Measurements from ENCODE around the gene ZNF618. TPM values are rescaled to one million over a fixed set of nuclear protein-coding genes. Genes with fewer than 3 reads are reported as not detected.

ZNF618 gene
- total RNA-seq, 1 donor from 2014 or later, result 51.5 TPM

- no peaks in the 10 kb centered on the region for H3K9me3 Mint-ChIP-seq
- TF ChIP-seq CTCF (conservative IDR thresholded peaks at IDR 0.05), result no peak
- no peaks in the 10 kb centered on the region for H3K27me3 Mint-ChIP-seq
- no peak for DNase-seq (ENCODE audit: extremely low spot score, unreplicated experiment)
- no peaks in the 10 kb centered on the region for H3K4me1 Mint-ChIP-seq (ENCODE audit: unreplicated experiment)
- peaks cover 12% of the 10 kb centered on the region for H3K36me3 Mint-ChIP-seq
- no peak overlapping the region for H3K4me3 Mint-ChIP-seq
- no peak overlapping the region for H3K27ac Mint-ChIP-seq
Measured at GRCh38 chr9:113979343-113980127, 103.4 kb downstream of the ZNF618 start.

GRCh38 chr9:113984639-113985380 is 108.7 kb downstream of the ZNF618 start:
- Mint-ChIP-seq H3K27ac (no peak overlapping the region), H3K4me1 (ENCODE audit: unreplicated experiment) (no peaks in the 10 kb centered on the region), H3K36me3 (peaks cover 10% of the 10 kb centered on the region), H3K4me3 (no peak overlapping the region), H3K27me3 (no peaks in the 10 kb centered on the region), H3K9me3 (no peaks in the 10 kb centered on the region)
- DNase-seq (ENCODE audit: extremely low spot score, unreplicated experiment), result no peak
- no peak for TF ChIP-seq CTCF (conservative IDR thresholded peaks at IDR 0.05)

GRCh38 chr9:113985968-113986585 is 110.0 kb downstream of the ZNF618 start:
- H3K27ac Mint-ChIP-seq, result no peak overlapping the region
- H3K4me1 Mint-ChIP-seq (ENCODE audit: unreplicated experiment), result no peaks in the 10 kb centered on the region
- peaks cover 18% of the 10 kb centered on the region for H3K36me3 Mint-ChIP-seq
- DNase-seq (ENCODE audit: extremely low spot score, unreplicated experiment), result no peak
- no peaks in the 10 kb centered on the region for H3K27me3 Mint-ChIP-seq
- H3K9me3 Mint-ChIP-seq, result no peaks in the 10 kb centered on the region
- no peak for TF ChIP-seq CTCF (conservative IDR thresholded peaks at IDR 0.05)
- no peak overlapping the region for H3K4me3 Mint-ChIP-seq

GRCh38 chr9:113986931-113987330 is 110.8 kb downstream of the ZNF618 start:
- Mint-ChIP-seq H3K4me1 (ENCODE audit: unreplicated experiment) (no peaks in the 10 kb centered on the region), H3K27me3 (no peaks in the 10 kb centered on the region), H3K4me3 (no peak overlapping the region), H3K27ac (no peak overlapping the region), H3K9me3 (no peaks in the 10 kb centered on the region), H3K36me3 (peaks cover 23% of the 10 kb centered on the region)
- TF ChIP-seq CTCF (conservative IDR thresholded peaks at IDR 0.05), result no peak
- DNase-seq (ENCODE audit: extremely low spot score, unreplicated experiment), result no peak

- Mint-ChIP-seq H3K27me3 (no peaks in the 10 kb centered on the region), H3K27ac (no peak overlapping the region), H3K36me3 (peaks cover 23% of the 10 kb centered on the region), H3K4me1 (ENCODE audit: unreplicated experiment) (no peaks in the 10 kb centered on the region), H3K9me3 (no peaks in the 10 kb centered on the region), H3K4me3 (no peak overlapping the region)
- DNase-seq (ENCODE audit: extremely low spot score, unreplicated experiment), result no peak
- no peak for TF ChIP-seq CTCF (conservative IDR thresholded peaks at IDR 0.05)
Measured at GRCh38 chr9:113987526-113987925, 111.4 kb downstream of the ZNF618 start.

All from type B pancreatic cell (in vitro differentiated cells).